T follicular helper cell (primary cell): ENCODE measurements around the gene SUN2.

Source experiments
- DNase-seq: peaks from one replicate; pipeline ENCODE4 v3.0.0-alpha.2; 2020; ENCODE audit warnings: low read depth

Gene SUN2

GRCh38 chr22:38735126-38735464 is 20.7 kb downstream of the SUN2 start:
- no peak for DNase-seq

- no peak for DNase-seq
Measured at GRCh38 chr22:38734421-38735100, 21.2 kb downstream of the SUN2 start.

GRCh38 chr22:38733724-38734381 is 21.9 kb downstream of the SUN2 start:
- no peak for DNase-seq

GRCh38 chr22:38733329-38733723 is 22.5 kb downstream of the SUN2 start:
- DNase-seq = peak; percentile 28

GRCh38 chr22:38732251-38732815 is 23.5 kb downstream of the SUN2 start:
- no peak for DNase-seq

- no peak for DNase-seq
Measured at GRCh38 chr22:38731703-38732161, 24.1 kb downstream of the SUN2 start.

- DNase-seq = no peak
Measured at GRCh38 chr22:38730411-38730871, 25.4 kb downstream of the SUN2 start.

GRCh38 chr22:38729946-38730345 is 25.9 kb downstream of the SUN2 start:
- DNase-seq = no peak

GRCh38 chr22:38728871-38729796 is 26.7 kb downstream of the SUN2 start:
- DNase-seq = no peak

GRCh38 chr22:38727530-38728451 is 28.0 kb downstream of the SUN2 start:
- DNase-seq = no peak

- DNase-seq = no peak
Measured at GRCh38 chr22:38727123-38727522, 28.7 kb downstream of the SUN2 start.

- DNase-seq = no peak
Measured at GRCh38 chr22:38725900-38726655, 29.7 kb downstream of the SUN2 start.

- peak; percentile 31 for DNase-seq
Measured at GRCh38 chr22:38724926-38725571, 30.7 kb downstream of the SUN2 start.

- no peak for DNase-seq
Measured at GRCh38 chr22:38724176-38724575, 31.6 kb downstream of the SUN2 start.

- DNase-seq = no peak
Measured at GRCh38 chr22:38721551-38721950, 34.2 kb downstream of the SUN2 start.

GRCh38 chr22:38720350-38720749 is 35.4 kb downstream of the SUN2 start:
- no peak for DNase-seq

GRCh38 chr22:38719196-38719595 is 36.6 kb downstream of the SUN2 start:
- no peak for DNase-seq

- DNase-seq = no peak
Measured at GRCh38 chr22:38718414-38718813, 37.4 kb downstream of the SUN2 start.

GRCh38 chr22:38717244-38717643 is 38.6 kb downstream of the SUN2 start:
- no peak for DNase-seq

- no peak for DNase-seq
Measured at GRCh38 chr22:38716826-38717225, 39.0 kb downstream of the SUN2 start.
